OCI-LY1 (cell line): Measurements from ENCODE around the gene DDR2.
"Not testable (repeated sequence)": the region's sequence is repeated elsewhere in the genome, so short reads cannot be mapped to it uniquely, and the experiment has no call there.

Source experiments
- H2AFZ ChIP-seq: fragments of 200-600 bp; sonication (generic), shearing (Covaris generic); 2 replicates; pipeline ENCODE4 v1.6.0; 2014; ENCODE audit warnings: antibody characterized with exemption, mild to moderate bottlenecking, low read length
- H3F3A ChIP-seq: fragments of 200-600 bp; sonication (generic), shearing (Covaris generic); 2 replicates; pipeline ENCODE4 v1.6.0; 2014; ENCODE audit warnings: mild to moderate bottlenecking, antibody characterized with exemption, low read length, moderate library complexity; ENCODE audit not compliant: insufficient read depth
- H3K27ac ChIP-seq: fragments of 200-600 bp; sonication (generic); 2 replicates; pipeline ENCODE4 v1.5.1; 2014; ENCODE audit warnings: low read length, mixed run types, mild to moderate bottlenecking, low read depth; ENCODE audit not compliant: poor library complexity, severe bottlenecking
- H3K27me3 ChIP-seq: fragments of 200-600 bp; sonication (generic); 2 replicates; pipeline ENCODE4 v1.6.0; 2014; ENCODE audit warnings: antibody characterized with exemption, mild to moderate bottlenecking, low read length, moderate library complexity; ENCODE audit not compliant: insufficient read depth
- H3K36me3 ChIP-seq: fragments of 200-600 bp; sonication (generic); 2 replicates; pipeline ENCODE4 v1.6.1; 2014; ENCODE audit warnings: mild to moderate bottlenecking, antibody characterized with exemption, low read length, moderate library complexity, mixed read lengths; ENCODE audit not compliant: insufficient read depth
- H3K4me1 ChIP-seq: fragments of 200-600 bp; sonication (generic); 2 replicates; pipeline ENCODE4 v1.5.1; 2014; ENCODE audit warnings: mild to moderate bottlenecking, low read length, moderate library complexity; ENCODE audit not compliant: insufficient read depth, severe bottlenecking
- H3K4me2 ChIP-seq: fragments of 200-600 bp; sonication (generic), shearing (Covaris generic); 2 replicates; pipeline ENCODE4 v1.6.1; 2014; ENCODE audit warnings: low read length
- H3K4me3 ChIP-seq: fragments of 200-600 bp; sonication (generic); 2 replicates; pipeline ENCODE4 v1.5.1; 2014; ENCODE audit warnings: low read length, low read depth, mild to moderate bottlenecking, mixed read lengths; ENCODE audit not compliant: poor library complexity, severe bottlenecking
- H3K79me2 ChIP-seq: fragments of 200-600 bp; shearing (Covaris generic); 2 replicates; pipeline ENCODE4 v1.6.1; 2016; ENCODE audit warnings: mixed run types, low read length, mixed read lengths; ENCODE audit not compliant: insufficient read depth
- H3K9ac ChIP-seq: fragments of 200-600 bp; sonication (generic), shearing (Covaris generic); 2 replicates; pipeline ENCODE4 v1.6.1; 2014; ENCODE audit warnings: mild to moderate bottlenecking, low read length, mixed read lengths
- H3K9me2 ChIP-seq: fragments of 200-600 bp; sonication (generic), shearing (Covaris generic); 2 replicates; pipeline ENCODE4 v1.6.1; 2014; ENCODE audit warnings: low read depth, mild to moderate bottlenecking, low read length, mixed read lengths
- H3K9me3 ChIP-seq: fragments of 200-600 bp; shearing (Covaris generic); 2 replicates; pipeline ENCODE4 v1.6.1; 2014; ENCODE audit warnings: low read length, mixed read lengths
- H4K20me1 ChIP-seq: fragments of 200-600 bp; sonication (generic), shearing (Covaris generic); 2 replicates; pipeline ENCODE4 v1.6.0; 2016; ENCODE audit warnings: mild to moderate bottlenecking, low read length; ENCODE audit not compliant: insufficient read depth
- EZH2 ChIP-seq: fragments of 200-600 bp; sonication (generic), shearing (Covaris generic); IDR thresholded peaks from 2 replicates; pipeline ENCODE4 v1.8.0; 2017; ENCODE audit warnings: borderline replicate concordance, mixed run types, mild to moderate bottlenecking, antibody characterized with exemption, low read length, moderate library complexity, mixed read lengths
- TF ChIP-seq, protein P1 (sequence below): fragments of 200-600 bp; sonication (generic), shearing (Covaris generic); IDR thresholded peaks from 2 replicates; pipeline ENCODE4 v1.5.1; 2017; ENCODE audit warnings: mild to moderate bottlenecking, antibody characterized with exemption, low read length, moderate library complexity, mixed read lengths

DDR2 gene

DNA sequence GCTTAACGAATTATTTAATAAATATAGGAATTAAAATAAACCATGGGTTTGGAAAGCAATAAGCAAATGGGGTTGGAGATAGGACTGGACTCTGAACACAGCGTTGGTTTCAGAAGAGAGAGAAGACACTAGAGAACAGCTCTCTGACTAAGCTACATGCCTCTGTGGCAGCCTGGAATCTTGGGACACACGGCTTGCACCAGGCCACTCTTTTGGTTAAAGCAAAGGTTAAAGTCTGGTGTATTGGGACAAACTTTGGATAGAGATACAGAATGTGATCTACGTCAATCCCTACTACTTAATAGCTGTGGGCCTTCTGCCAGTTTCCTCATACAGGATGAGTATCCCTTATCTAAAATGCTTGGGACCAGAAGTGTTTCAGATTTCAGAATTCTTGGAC is 108.5 kb downstream of the DDR2 start:
- Histone ChIP-seq H2AFZ (no peak overlapping the region), H3K79me2 (no peaks in the 10 kb centered on the region), H4K20me1 (no peaks in the 10 kb centered on the region), H3K9ac (no peak overlapping the region), H3K36me3 (no peaks in the 10 kb centered on the region), H3F3A (no peaks in the 10 kb centered on the region), H3K9me3 (no peaks in the 10 kb centered on the region), H3K27me3 (no peaks in the 10 kb centered on the region), H3K4me3 (no peak overlapping the region), H3K4me1 (no peaks in the 10 kb centered on the region), H3K4me2 (no peak overlapping the region), H3K27ac (no peak overlapping the region), H3K9me2 (no peaks in the 10 kb centered on the region)
- TF ChIP-seq, protein P1, sequence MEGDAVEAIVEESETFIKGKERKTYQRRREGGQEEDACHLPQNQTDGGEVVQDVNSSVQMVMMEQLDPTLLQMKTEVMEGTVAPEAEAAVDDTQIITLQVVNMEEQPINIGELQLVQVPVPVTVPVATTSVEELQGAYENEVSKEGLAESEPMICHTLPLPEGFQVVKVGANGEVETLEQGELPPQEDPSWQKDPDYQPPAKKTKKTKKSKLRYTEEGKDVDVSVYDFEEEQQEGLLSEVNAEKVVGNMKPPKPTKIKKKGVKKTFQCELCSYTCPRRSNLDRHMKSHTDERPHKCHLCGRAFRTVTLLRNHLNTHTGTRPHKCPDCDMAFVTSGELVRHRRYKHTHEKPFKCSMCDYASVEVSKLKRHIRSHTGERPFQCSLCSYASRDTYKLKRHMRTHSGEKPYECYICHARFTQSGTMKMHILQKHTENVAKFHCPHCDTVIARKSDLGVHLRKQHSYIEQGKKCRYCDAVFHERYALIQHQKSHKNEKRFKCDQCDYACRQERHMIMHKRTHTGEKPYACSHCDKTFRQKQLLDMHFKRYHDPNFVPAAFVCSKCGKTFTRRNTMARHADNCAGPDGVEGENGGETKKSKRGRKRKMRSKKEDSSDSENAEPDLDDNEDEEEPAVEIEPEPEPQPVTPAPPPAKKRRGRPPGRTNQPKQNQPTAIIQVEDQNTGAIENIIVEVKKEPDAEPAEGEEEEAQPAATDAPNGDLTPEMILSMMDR: no peak
- TF ChIP-seq EZH2: no peak

DNA sequence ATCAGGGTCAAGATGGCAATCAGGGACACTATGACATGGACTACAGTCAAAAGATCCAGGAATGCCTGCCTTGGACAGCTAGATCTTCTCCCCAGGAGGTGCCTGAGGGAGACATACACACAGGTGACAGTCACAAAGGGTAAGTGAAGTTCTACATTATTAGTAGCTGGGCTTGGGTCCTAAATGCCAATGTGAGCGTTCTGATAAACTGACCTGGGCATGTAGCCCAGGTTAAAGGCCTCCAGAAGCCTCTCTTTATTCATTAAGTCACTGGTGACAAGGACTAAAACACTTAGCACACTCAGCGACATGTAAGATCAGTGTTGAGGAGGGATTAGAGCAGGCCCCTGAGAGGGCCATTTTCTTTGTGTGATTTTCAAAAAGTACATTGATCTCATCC is 109.3 kb downstream of the DDR2 start:
- Histone ChIP-seq H4K20me1 (no peaks in the 10 kb centered on the region), H2AFZ (no peak overlapping the region), H3K79me2 (no peaks in the 10 kb centered on the region), H3K27ac (no peak overlapping the region), H3K36me3 (no peaks in the 10 kb centered on the region), H3K9ac (no peak overlapping the region), H3K9me2 (no peaks in the 10 kb centered on the region), H3K4me2 (no peak overlapping the region), H3K4me1 (no peaks in the 10 kb centered on the region), H3F3A (no peaks in the 10 kb centered on the region), H3K4me3 (no peak overlapping the region), H3K9me3 (no peaks in the 10 kb centered on the region), H3K27me3 (no peaks in the 10 kb centered on the region)
- TF ChIP-seq, protein P1: no peak
- TF ChIP-seq EZH2: no peak

DNA sequence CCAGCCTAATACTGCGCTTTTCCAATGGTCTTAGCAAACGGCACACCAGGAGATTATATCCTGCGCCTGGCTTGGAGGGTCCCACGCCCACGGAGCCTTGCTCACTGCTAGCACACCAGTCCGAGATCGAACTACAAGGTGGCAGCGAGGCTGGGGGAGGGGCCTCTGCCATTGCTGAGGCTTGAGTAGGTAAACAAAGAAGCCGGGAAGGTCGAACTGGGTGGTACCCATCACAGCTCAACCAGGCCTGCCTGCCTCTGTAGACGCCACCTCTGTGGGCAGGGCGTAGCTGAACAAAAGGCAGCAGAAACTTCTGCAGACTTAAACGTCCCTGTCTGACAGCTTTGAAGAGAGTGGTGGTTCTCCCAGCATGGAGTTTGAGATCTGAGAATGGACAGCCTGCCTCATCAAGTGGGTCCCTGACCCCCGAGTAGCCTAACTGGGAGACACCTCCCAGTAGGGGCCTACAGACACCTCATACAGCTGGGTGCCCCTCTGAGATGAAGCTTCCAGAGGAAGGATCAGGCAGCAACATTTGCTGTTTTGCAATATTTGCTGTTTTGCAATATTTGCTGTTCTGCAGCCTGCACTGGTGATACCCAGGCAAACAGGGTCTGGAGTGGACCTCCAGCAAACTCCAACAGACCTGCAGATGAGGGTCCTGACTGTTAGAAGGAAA is 114.1 kb downstream of the DDR2 start:
- H3K27ac ChIP-seq, H3K4me3 ChIP-seq, H3K27me3 ChIP-seq, H3K36me3 ChIP-seq, H2AFZ ChIP-seq, H4K20me1 ChIP-seq, H3K4me1 ChIP-seq, H3K9ac ChIP-seq, H3K4me2 ChIP-seq, H3K9me3 ChIP-seq, H3F3A ChIP-seq, H3K9me2 ChIP-seq, H3K79me2 ChIP-seq: not testable (repeated sequence)

DNA sequence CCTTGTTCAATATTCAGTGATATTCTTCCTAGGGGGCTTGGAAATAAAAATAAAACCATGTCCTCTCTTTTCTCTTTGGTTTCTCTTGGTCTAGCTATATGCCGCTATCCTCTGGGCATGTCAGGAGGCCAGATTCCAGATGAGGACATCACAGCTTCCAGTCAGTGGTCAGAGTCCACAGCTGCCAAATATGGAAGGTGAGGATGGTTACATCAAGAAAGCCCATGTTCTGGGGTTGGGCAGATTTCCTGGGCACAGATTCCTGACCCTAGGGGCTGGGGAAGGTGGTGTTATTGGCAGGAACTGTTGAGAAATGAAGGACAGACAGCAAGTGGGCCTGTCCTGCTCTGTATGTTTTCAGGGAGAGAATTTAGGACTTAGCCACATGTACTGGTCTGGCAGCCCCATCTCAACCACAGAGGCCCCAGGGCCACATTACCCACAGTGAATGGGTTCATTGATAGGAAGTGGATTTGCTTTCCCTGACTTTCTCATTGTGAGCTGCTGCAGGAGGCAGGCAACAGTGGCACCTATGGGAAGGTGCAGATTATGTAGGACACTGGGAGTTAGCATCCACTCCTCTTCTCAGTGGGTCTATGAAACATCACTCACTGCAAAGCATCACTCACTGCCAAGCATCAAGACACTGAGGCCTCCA is 120.9 kb downstream of the DDR2 start:
- no peaks in the 10 kb centered on the region for H3K9me2 ChIP-seq
- no peak overlapping the region for H3K9ac ChIP-seq
- H3K4me1 ChIP-seq: no peaks in the 10 kb centered on the region
- H3F3A ChIP-seq: no peaks in the 10 kb centered on the region
- TF ChIP-seq EZH2: no peak
- TF ChIP-seq, protein P1: no peak
- H3K36me3 ChIP-seq: no peaks in the 10 kb centered on the region
- H3K9me3 ChIP-seq: no peaks in the 10 kb centered on the region
- no peaks in the 10 kb centered on the region for H4K20me1 ChIP-seq
- no peaks in the 10 kb centered on the region for H3K27me3 ChIP-seq
- H2AFZ ChIP-seq: no peak overlapping the region
- no peaks in the 10 kb centered on the region for H3K79me2 ChIP-seq
- no peak overlapping the region for H3K4me3 ChIP-seq
- no peak overlapping the region for H3K4me2 ChIP-seq
- no peak overlapping the region for H3K27ac ChIP-seq
